ENCODE results near the gene APLN.

Gene APLN

DNA sequence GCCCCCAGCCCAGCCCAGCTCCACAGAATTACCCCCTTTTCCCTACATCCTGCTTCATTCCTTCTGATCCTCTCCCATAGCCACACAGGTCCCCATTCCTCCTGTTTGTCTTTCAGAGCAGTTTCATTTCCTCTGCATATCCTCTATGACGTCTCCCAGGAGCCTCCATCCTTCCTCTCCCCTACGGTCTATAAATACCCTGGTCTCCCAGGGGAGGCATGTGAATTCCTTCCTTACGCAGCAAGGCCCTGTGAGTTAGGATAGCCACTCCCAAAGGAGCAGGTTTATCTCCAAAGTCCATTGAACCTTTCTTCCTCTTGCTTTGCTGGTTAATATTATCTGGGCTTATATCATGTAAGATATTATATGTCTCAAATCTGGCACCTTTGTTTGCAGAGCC is 8.4 kb upstream of the APLN start:
- H3K4me3 ChIP-seq (ENCODE audit: low read depth, low read length) = no peak overlapping the region

DNA sequence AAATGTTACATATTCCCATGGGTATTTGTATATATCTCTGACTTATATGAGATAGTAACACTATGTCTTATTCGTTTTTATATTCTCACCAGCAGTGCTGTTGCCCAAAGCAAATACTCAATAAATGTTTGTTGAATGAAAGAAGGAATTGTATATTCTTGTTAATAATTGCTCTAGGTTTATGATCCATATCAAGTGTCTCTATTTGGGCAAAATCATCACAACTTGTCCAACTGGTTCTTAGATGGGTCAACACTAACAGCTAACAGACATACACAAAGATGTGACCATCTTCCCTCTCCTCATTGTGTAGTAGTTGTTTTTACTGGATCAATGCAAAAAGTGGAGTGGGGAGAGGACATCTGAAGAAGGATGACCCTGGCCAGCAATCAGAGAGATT is 6.6 kb upstream of the APLN start:
- no peak overlapping the region for H3K4me3 ChIP-seq (ENCODE audit: low read depth, low read length)

DNA sequence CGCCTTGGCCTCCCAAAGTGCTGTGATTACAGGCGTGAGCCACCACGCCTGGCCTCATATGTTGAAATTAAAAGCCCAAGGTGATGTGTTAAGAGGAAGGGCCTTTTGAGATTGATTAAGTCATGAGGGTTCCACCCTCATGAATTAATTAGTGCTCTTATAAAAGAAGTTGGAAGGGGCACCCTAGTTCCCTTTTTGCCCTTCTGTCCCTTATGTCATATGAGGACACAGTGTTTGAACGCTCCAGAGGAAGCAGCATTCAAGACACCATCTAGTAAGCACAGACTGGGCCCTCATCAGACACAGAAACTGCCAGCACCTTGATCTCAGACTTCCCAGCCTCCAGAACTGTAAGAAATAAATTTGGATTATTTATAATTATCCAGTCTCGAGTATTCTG is 5.1 kb upstream of the APLN start:
- no peak overlapping the region for H3K4me3 ChIP-seq (ENCODE audit: low read depth, low read length)

DNA sequence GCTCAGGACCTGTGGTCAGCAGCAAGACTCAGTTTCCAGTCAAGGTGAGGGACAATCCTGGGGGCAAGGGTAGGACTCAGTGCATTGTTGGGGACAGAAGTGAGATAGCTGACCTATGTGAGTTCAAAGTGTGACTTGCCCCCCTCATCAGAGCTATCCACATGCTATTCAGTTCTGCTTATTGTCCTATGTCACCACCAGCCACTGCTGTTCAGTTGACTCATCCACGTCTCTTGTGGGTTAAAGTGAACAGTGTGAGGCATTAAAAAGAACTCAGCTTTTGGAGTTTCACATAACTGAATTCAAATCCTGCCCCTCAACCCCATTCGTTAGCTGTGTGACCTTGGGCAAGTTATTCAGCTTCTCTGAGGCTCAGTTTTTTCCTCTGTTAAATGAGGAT is 4.4 kb upstream of the APLN start:
- no peak overlapping the region for H3K4me3 ChIP-seq (ENCODE audit: low read depth, low read length)

DNA sequence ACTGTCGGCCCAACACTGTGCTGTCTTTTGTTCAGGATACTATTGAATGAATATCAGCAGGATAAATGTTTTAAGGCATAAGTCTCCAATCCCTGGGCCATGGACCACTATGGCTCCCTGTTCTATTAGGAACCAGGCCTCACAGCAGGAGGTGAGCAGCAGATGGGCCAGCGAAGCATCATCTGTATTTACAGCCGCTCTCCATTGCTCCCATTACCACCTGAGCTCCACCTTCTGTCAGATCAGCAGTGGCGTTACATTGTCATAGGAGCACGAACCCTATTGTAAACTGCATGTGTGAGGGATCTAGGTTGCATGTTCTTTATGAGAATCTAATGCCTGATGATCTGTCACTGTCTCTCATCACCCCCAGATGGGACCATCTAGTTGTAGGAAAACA is 3.7 kb upstream of the APLN start:
- H3K4me3 ChIP-seq (ENCODE audit: low read depth, low read length) = no peak overlapping the region

DNA sequence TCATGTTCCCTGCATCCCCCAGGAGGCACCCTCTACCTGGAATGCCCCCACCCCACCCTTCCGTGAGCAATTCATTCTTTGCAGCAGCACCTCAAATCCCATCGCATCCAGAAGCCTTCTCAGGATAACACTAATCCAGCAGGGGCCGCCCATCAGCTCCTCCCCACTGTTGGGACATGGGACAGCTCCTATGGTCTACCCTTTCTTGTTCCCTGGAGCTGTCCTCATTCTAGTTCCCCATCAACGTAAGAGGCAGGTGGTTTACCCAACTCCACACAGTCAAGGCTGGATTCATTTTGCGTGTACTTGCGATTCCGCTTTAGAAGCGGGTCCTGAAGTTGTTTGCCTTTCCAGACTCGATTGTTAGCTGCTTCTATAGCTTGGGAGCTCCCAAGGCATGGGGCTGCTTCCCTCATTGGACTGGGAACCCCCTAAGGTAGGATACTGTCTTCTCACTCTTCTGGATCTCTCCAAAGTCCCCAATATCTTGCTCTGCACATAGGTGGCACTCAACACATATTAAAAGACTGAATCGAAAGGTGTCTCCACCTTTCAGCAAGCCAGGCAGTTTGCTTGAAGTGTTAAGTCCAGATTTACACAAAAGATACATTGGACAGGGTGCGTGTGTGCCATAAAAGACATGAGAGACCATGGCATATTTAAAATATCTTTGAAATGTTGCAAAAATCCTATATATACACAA is 942 bp upstream of the APLN start:
- H3K4me3 ChIP-seq (ENCODE audit: low read depth, low read length) = no peak overlapping the region

DNA sequence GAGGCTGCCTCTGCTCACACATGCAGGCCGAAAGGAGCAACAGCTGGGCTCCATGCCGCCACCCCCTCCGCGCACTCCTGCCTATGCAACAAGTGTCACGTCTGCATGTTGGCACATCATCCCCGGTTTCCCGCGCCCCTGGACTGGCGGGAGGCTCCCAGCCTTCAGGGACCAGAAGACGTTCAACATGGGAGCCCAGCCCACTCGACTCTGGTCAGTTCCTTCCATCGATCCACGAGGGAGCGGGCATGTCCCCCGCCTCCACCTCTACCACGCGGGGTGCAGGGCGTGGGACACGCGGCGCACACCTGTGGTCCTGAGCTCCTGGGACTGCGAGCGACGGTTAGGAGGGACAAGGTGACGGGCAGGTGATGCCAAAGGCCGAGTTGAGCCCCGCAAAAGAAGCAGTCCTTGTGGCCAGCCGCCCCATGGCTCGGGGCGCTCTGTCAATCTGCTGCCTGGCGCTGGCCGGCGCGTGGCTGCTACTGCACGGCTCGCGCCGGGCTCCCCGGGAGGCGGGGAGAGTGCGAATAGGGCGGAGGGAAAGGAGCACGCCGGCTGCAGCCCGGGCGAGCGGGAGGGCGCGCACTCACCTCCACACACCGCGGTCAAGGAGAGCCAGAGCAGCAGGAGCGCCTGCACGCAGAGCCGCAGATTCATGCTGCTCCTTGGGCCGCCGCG is 645 bp downstream of the APLN start:
- H3K4me3 ChIP-seq (ENCODE audit: low read depth, low read length) = peak overlapping the region; percentile 30

DNA sequence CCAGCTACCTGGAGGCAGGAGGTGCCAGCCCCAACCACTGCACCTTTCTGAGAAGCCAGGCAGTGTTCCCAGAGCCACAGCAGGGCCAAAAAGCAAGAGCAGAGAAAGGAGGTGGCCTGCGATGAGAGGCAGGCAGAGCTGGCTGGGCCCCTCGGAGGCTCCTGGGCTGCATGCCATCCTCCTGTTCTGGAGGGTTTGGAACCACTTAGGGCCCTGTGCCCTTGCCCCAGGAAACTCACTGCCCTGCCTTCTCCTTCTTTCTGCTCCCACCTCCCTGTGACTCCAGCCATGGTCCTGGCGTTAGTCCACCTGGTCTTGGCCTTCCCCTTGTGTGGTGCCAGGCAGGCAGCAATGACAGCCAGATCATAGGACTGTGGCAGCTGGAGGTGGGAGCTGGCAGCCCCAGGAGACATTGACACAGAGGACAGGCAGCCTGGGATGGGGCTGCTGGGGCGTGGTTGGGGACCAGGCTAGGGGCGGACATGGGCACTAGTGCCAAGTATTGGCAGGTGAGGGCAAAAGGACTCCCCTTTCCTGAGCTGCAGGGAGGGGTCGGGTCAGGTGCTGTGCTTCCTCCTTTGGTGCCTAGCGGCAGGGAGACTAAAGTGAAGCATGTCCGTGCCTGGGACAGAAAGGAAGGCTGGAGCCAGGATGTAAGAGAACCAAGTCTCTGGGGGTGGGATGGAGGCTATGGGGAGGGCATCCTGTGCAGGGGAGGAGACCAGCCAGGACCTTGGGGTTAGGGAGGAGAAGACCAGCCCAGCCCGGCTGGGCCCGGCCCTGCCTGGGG is 1.4 kb downstream of the APLN start:
- H3K4me3 ChIP-seq (ENCODE audit: low read depth, low read length) = no peak overlapping the region

DNA sequence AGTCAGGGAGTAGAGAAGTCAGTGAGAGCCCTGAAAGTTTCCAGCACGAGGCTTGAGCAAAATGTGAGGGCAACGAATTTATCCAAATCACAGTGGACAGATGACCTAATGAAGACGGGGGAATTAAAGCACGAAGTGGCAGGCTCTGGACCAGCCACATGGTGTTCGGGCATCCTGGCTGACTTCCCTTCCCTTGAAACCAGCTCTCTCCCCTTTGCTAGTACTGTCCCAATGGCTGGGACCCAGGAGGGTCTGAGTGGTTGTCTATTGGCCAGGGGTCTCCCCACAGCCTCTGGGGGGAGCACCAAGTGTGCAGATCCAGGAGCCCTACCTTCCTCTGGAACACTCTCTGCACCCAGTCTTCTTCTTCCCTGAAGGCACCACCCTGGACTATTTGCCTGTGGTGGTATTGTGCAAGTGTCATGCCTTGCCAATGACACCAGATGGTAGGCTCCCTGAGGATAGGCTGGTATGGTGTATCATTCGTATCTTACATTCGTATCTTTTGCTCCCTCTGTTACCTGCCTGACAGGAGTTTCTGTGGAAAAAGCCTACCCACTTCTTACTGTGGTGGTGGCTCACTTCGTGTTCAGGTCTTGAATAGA is 2.1 kb downstream of the APLN start:
- H3K4me3 ChIP-seq (ENCODE audit: low read depth, low read length) = no peak overlapping the region

DNA sequence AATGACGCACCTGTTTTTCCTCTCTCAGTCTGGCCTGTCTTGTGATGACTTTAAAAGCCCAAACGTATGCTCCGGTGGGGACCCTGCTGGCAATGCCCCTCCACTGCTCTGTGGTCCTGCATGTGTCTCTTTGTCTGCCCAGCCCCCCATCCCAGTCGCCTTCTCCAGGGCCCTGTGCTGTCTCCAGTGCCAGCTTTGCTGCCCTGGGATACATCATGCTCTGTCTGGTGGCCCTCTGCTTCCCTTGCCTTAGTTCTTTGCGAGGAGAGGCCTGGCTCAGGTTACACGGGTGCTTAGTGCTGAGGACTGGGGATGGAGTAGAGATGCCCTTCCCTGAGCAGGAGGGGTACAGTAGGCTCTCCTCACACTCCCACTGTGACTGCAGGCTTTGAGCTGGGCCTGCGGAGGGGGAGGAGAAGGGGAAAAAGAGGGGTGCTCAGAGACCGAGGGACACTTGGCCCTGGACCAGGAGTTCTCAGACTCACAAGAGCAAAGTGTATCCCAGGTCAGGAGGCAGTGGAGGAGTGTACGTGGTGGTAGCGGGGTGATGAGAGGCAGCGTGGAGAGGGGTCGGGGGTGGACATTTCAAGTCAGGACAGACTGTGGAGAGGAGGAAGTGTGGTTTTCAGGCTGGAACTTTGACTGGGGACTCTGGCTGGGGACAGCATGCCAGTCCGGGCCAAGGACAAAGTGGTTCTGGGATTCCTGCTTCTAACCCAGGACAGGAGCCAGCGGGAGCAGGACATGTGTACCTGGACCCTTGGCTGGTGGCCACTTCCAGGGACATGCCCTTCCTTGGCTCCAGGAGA is 2.8 kb downstream of the APLN start:
- no peak overlapping the region for H3K4me3 ChIP-seq (ENCODE audit: low read depth, low read length)

DNA sequence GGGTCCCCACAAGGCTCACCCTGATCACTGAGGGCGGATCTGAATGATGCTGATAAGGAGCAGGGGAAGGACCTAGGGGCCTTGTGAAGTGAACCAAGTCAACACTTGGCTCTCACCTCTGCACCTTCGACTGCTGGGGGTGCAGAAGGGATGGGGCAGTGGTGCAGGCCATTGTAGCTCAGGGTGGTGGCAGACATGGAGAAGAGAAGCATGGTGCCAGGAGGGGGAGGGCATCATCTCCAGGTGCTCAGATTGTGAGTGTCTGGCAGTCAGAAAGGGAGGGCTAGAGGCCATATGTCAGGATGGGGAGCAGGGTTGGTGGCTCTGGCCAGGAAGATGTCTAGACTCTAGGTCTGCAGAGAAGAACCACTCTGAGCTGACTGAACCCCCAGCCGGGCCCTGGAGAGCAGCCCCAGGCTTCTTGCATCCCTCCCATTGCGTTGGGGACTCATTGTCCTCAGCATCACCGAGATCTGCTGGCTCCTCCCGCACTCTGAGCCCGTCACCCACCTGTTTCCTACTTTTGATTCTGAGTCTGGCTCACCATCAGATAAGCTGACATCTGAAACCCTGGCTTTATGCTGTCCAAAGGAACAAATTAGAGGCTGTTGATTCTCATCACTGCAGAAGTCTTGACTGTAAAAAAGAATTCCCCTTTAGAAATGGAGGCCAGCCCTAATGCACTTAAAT is 3.8 kb downstream of the APLN start:
- H3K4me3 ChIP-seq (ENCODE audit: low read depth, low read length) = no peak overlapping the region

DNA sequence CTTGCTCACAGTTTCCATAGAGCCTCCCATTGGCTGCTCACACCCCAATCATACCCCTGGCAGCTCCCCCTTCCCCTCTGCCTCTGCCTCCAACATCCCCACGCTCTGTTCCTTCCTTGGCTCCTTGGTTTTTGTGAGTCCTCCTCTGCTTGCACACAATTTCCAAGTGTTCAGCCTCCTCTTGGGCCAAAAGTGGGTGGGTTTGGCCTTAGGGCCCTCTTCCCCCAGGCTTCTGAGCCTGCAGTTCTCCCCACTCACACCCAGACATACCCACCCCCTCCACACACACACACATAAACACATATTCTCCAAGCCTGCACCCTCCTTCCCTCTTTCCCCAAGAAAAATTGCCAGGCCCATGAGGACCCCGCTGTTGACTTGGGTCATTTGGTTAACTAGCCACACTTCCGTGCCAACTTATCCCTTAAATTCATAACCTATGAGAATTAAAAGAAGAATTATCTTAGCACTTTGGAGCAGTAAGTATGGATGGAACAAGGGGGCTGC is 4.5 kb downstream of the APLN start:
- no peak overlapping the region for H3K4me3 ChIP-seq (ENCODE audit: low read depth, low read length)

DNA sequence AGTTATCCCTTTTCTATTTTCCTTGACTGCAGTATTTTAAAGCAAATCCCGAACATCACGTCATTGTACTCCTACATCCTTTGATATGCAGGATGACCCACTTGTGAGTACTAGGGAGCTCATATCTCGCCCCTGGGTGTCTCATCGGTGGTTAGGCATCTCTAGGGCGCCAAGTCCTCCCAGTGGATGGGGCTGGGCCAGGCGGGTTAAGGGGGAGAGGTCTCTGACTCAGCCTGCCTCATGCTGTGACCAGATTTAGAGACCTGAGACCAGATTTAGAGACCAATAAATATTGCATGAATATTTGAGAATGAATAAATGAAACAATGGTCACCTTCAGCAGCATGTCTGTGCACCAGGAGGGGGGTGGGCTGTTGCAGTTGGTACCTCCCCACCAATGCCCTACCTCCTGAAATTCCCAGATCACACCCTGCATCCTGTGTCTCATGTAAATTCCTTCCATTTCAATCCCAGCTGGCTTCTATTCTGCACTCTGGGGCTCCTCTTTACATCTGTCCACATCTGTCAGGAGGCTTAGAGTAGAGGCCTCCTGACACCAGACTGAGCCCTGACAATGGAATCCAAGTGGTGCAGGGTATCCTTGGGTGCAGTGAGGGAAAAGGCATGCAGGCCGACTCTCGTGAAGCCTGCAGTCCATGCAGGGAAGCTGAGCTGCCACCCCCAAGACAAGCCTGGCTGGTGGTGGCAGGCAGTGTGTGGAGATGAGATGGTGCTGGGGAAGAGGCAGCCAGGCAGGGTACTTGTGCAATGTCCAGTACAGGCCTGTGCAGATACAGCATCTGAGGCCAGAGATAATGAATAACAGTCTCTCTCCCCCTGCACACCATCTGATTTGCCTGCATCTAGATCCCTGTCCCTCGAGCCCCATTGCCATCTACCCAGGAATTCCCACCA is 5.2 kb downstream of the APLN start:
- no peak overlapping the region for H3K4me3 ChIP-seq (ENCODE audit: low read depth, low read length)

DNA sequence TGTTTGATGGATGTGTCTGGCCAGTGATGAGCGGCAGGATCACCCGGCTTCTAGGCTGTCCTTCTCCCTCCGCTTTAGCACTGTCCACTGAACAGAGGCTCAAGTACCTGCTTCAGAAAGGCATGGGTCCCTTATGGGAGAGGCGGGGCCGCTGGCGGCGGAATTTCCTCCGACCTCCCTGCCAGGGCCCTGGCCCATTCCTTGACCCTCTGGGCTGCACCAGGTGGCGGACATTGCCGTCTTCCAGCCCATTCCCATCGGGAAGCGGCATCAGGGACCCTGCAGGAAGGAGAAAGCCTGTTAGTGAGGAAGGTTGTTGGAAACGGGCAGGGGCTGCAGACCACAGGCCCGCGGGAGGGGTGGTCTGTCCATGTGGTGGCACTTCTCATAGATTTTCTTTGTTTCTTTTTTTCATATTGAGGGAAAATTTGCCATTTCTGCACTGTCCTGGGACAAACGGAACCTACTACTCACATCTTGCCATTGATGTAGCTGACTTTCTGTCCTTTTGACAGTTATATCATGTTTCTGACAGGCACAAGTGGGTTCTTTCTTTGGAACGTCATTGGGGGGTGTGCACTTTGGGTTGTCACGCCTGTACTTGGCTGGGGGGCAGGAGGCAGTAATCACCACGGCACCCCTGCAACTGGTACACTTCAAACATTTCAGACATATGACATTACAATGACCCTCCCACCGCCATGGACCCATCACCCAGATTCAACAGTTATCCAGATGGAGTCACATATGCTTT is 6.1 kb downstream of the APLN start:
- no peak overlapping the region for H3K4me3 ChIP-seq (ENCODE audit: low read depth, low read length)

DNA sequence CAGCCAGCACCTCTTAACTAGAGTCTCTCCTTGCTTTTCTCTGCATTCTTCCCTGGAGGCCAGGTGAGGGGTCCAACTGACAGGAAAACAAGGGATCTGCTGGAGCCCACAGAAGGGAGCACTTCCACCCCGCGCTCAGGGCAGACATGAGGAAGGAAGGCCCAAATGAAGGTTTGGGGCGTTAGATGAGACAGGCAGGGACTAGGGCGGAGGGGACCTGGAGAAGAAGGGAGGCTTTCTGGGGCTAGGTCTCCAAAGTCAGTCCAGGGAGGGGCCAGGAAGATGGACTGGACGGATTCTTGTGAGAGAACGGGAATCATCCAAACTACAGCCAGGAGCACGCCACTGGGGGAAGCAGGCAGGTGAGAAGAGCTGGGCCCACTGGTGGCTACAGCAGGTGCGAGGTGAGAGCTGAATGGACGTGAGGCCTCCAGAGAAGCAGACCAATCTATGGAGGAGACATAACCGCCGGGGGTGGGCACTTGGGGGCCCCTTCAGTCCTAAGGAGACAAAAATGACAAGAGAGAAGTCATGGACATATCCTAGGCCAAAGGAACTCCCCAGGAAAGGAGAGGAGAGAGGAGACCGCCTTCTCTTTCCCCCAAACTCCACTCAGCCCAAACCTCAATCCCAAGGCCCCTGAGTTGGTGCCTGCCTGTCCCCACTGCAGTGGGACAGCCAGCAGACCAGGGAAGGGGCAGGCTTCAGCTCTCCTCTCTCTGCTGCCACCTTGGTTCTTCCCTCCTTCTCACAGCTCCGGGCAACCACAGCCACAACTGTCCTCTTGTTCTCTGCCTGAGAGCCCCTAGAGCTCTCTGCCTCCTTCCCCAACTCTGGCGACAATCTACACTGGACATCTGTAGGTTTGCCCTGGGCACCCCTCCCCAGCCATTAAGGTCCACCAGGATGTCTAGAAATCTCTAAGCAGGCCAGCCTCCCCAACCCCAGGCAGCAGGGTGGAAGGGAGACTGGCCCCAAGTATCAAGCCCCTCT is 7.0 kb downstream of the APLN start:
- H3K4me3 ChIP-seq (ENCODE audit: low read depth, low read length) = no peak overlapping the region

DNA sequence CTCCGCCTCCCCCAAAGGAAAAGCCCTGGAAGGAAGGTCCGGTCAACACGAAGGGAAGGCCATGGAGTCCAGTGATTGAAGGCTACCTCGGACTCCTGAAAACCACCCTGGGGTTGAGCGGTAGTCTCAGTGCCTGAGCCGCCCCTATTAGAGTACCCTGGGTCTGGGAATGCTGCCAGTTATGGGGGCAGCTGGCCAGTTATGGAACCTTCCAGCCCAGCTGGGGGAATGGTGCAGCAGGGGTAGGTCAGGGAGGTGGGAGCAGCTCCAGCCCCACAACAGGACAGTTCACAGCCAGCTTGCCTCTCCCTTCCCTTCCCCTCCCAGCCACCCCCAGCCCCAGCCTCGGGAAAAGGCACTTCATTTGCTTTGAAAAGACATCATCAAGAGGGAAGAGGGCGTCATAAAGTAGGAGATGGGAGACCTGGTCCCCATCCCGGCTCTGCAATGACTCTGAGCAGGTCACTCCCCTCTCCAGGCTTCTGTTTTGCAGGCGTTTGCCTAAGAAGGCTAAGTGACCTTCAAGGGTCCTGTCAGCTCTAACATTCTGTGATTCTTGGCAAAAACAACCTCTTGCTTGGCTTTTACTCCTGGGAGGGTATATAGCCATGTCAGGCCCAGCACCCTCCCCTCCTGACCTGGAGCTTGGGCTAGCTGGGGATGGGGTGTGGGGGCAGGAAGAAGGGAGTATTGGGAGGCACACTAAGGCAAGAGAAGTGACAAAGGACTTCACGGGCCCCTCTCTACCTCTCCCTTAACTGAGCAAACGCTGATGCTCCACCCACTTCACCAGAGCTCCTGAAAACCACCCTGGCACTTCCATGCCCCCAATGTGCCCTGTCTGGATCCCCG is 8.0 kb downstream of the APLN start:
- H3K4me3 ChIP-seq (ENCODE audit: low read depth, low read length) = no peak overlapping the region

Measured in iPS-11a (cell line).